Measurements from ENCODE around the gene TTC23L. TPM values are rescaled to one million over a fixed set of nuclear protein-coding genes. Genes with fewer than 3 reads are reported as not detected.

TTC23L gene
- total and polyA plus RNA-seq, 2 of the 8 experiments (the other 6 are each of a cell fraction or from before 2014, with no cell fraction given), result 1.1 to 2.4 TPM

GRCh38 chr5:34806532-34806931 lies 32.4 kb upstream of the TTC23L start:
- H3K27me3 ChIP-seq (replicated peaks in 1 of 4; ENCODE audit: control insufficient read depth in 3 of 4, extremely low read depth in 1 of 4, insufficient read depth in 3 of 4, low read length in 3 of 4), result no peaks in the 10 kb centered on the region
- no peak overlapping the region for H3K23ac ChIP-seq (ENCODE audit: insufficient read length)
- CTCF ChIA-PET (ENCODE audit: partially characterized antibody), result interaction anchor here (1.0 to 2.2 kb wide), 9 partner anchors 8 to 331 kb away, joined by 3 to 12 read pairs (median 3); no protein-coding TSS in a partner anchor
- no peak overlapping the region for H2BK15ac ChIP-seq (ENCODE audit: low read length)
- WGBS, 2 experiments (ENCODE audit: extremely low coverage in 1 of 2, insufficient coverage in 1 of 2, insufficient read length in 1 of 2, insufficient replicate concordance in 2 of 2, low coverage in 1 of 2, low lambda C conversion rate in 2 of 2, missing lambda C conversion rate in 1 of 2), result 89% methylated on average over 4 of the region's 6 CpGs; no CpG with 5 or more reads in 1 of the 2 experiments
- H4K8ac ChIP-seq (ENCODE audit: extremely low read depth, insufficient read depth, low read length), result no peak overlapping the region
- POLR2A ChIA-PET (ENCODE audit: partially characterized antibody), result interaction anchor here (1.0 kb wide), 1 partner anchor 151 kb away, joined by 3 read pairs; no protein-coding TSS in a partner anchor
- peaks cover 4 to 13% (median 6%) of the 10 kb centered on the region in 4 experiments; a peak in 5 of 7 replicates for H3K4me1 ChIP-seq (replicated peaks in 1 of 4; ENCODE audit: control insufficient read depth in 3 of 4, insufficient read depth in 4 of 4, low read length in 3 of 4)
- H3K9ac ChIP-seq (replicated peaks in 1 of 4; ENCODE audit: extremely low read depth in 1 of 4, low read depth in 3 of 4, low read length in 3 of 4), result no peak overlapping the region
- H3K23me2 ChIP-seq (ENCODE audit: low read depth, low read length), result no peaks in the 10 kb centered on the region
- no peak overlapping the region for H3K56ac ChIP-seq (replicated peaks; ENCODE audit: insufficient read length, low read depth, low read length)
- no peak overlapping the region for H2AFZ ChIP-seq (ENCODE audit: low read length)
- H4K20me1 ChIP-seq (replicated peaks in 1 of 2; ENCODE audit: control insufficient read depth in 1 of 2, insufficient read depth in 2 of 2, low read length in 2 of 2), result peaks cover 0 to 3% of the 10 kb centered on the region in 2 experiments
- H2BK12ac ChIP-seq (ENCODE audit: low read depth, low read length), result no peak overlapping the region
- no peak overlapping the region for H2BK120ac ChIP-seq (replicated peaks; ENCODE audit: low read depth, low read length)
- no peaks in the 10 kb centered on the region for H3K9me3 ChIP-seq (ENCODE audit: insufficient read depth in 2 of 2, low read depth in 1 of 2, low read length in 1 of 2)
- no peak overlapping the region for H3K14ac ChIP-seq (ENCODE audit: insufficient read length)
- TF ChIP-seq TCF12 (IDR thresholded peaks at IDR 0.05; ENCODE audit: low read depth, low read length) (peak; percentile 50; the same call in 1 of the 2 replicates), CTCF (IDR thresholded peaks at IDR 0.05; ENCODE audit: control extremely low read depth in 1 of 3, insufficient read depth in 1 of 3, low read depth in 1 of 3, low read length in 3 of 3) (no peak)
- no peak overlapping the region for H3K18ac ChIP-seq (ENCODE audit: extremely low read depth, low read length)
- H2BK5ac ChIP-seq (ENCODE audit: low read depth, low read length), result no peak overlapping the region
- no peaks in the 10 kb centered on the region; the same call in 1 of the 2 replicates for H3K79me1 ChIP-seq (ENCODE audit: low read depth, low read length)
- H2BK20ac ChIP-seq (ENCODE audit: low read length), result no peak overlapping the region
- no peak for FAIRE-seq
- no peak overlapping the region for H4K5ac ChIP-seq (ENCODE audit: insufficient read length, low read depth, low read length)
- H4K91ac ChIP-seq (replicated peaks; ENCODE audit: insufficient read length, low read length), result no peak overlapping the region
- H2AK5ac ChIP-seq (ENCODE audit: low read depth, low read length), result no peak overlapping the region; the same call in 1 of the 2 replicates
- DNase-seq (ENCODE audit: low read depth in 1 of 2, low spot score in 2 of 2), result no peak
- H3K27ac ChIP-seq (ENCODE audit: low read depth, low read length), result no peak overlapping the region
- peaks cover 13 to 42% (median 32%) of the 10 kb centered on the region in 4 experiments for H3K36me3 ChIP-seq (ENCODE audit: control insufficient read depth in 2 of 4, insufficient read depth in 4 of 4, low read length in 3 of 4)
- H3K4me3 ChIP-seq (ENCODE audit: extremely low read depth in 1 of 4, insufficient read depth in 2 of 4, low read depth in 3 of 4, low read length in 4 of 4), result no peak overlapping the region
- H3K79me2 ChIP-seq (ENCODE audit: control insufficient read depth in 1 of 2, insufficient read depth in 2 of 2, low read length in 2 of 2), result peaks cover 0 to 4% of the 10 kb centered on the region in 2 experiments; a peak in 1 of 4 replicates
- peak overlapping the region in 1 of 2 experiments; percentile 44; a peak in 1 of 4 replicates for H3K4me2 ChIP-seq (ENCODE audit: insufficient read depth in 1 of 2, low read depth in 2 of 2, low read length in 2 of 2)
- no peak overlapping the region for H3K4ac ChIP-seq (replicated peaks; ENCODE audit: insufficient read length, low read depth, low read length)

All from H1 (cell line).